ENCODE data around the gene CPB2.

The CPB2 gene

GRCh38 chr13:46012404-46012803, 92.4 kb downstream of the CPB2 start:
- Histone ChIP-seq H4K8ac (ENCODE audit: low read depth, low read length) (no peak overlapping the region), H3K14ac (ENCODE audit: low read length) (no peak overlapping the region), H3K9ac (ENCODE audit: low read depth, low read length, poor library complexity) (no peak overlapping the region), H2BK5ac (ENCODE audit: low read length) (no peak overlapping the region), H3K23ac (ENCODE audit: low read depth, low read length, poor library complexity) (no peak overlapping the region), H2BK12ac (ENCODE audit: low read length) (no peak overlapping the region), H3K36me3 (replicated peaks in 1 of 2; ENCODE audit: control insufficient read depth in 2 of 2, insufficient read depth in 2 of 2, low read length in 2 of 2) (peaks cover 2 to 98% of the 10 kb centered on the region in 2 donors), H3K4me3 (ENCODE audit: low read length in 2 of 2) (no peak overlapping the region), H3K9me3 (replicated peaks in 1 of 2; ENCODE audit: control insufficient read depth in 2 of 2, insufficient read depth in 1 of 2, low read depth in 1 of 2, low read length in 2 of 2) (no peaks in the 10 kb centered on the region), H2BK120ac (ENCODE audit: low read depth, low read length) (no peak overlapping the region), H3K27me3 (ENCODE audit: control insufficient read depth in 3 of 3, insufficient read depth in 3 of 3, low read depth in 1 of 3, low read length in 3 of 3) (no peaks in the 10 kb centered on the region), H2AK5ac (ENCODE audit: low read depth, low read length) (no peak overlapping the region), H2BK15ac (ENCODE audit: low read length) (no peak overlapping the region), H3K4me2 (ENCODE audit: insufficient read depth, low read length, poor library complexity, severe bottlenecking) (no peak overlapping the region), H4K91ac (ENCODE audit: low read depth, low read length, poor library complexity) (no peak overlapping the region), H3K18ac (ENCODE audit: low read length) (no peak overlapping the region), H3K4ac (ENCODE audit: low read length) (no peak overlapping the region), H2AFZ (ENCODE audit: low read length) (no peak overlapping the region), H3K27ac (replicated peaks; ENCODE audit: low read length) (no peak overlapping the region), H3K4me1 (ENCODE audit: control insufficient read depth in 2 of 2, insufficient read depth in 1 of 2, low read depth in 1 of 2, low read length in 2 of 2) (no peaks in the 10 kb centered on the region), H3K79me1 (ENCODE audit: low read depth, low read length) (no peaks in the 10 kb centered on the region)
- no peak for DNase-seq (ENCODE audit: low spot score)

GRCh38 chr13:46010148-46010547, 94.7 kb downstream of the CPB2 start:
- no peak for DNase-seq (ENCODE audit: low spot score)
- Histone ChIP-seq H3K9me3 (replicated peaks in 1 of 2; ENCODE audit: control insufficient read depth in 2 of 2, insufficient read depth in 1 of 2, low read depth in 1 of 2, low read length in 2 of 2) (no peaks in the 10 kb centered on the region), H4K8ac (ENCODE audit: low read depth, low read length) (no peak overlapping the region), H2BK15ac (ENCODE audit: low read length) (no peak overlapping the region), H2AK5ac (ENCODE audit: low read depth, low read length) (no peak overlapping the region), H2AFZ (ENCODE audit: low read length) (no peak overlapping the region), H3K23ac (ENCODE audit: low read depth, low read length, poor library complexity) (no peak overlapping the region), H3K36me3 (replicated peaks in 1 of 2; ENCODE audit: control insufficient read depth in 2 of 2, insufficient read depth in 2 of 2, low read length in 2 of 2) (peaks cover 5 to 98% of the 10 kb centered on the region in 2 donors), H3K27ac (replicated peaks; ENCODE audit: low read length) (no peak overlapping the region), H3K4me3 (ENCODE audit: low read length in 2 of 2) (no peak overlapping the region), H2BK5ac (ENCODE audit: low read length) (no peak overlapping the region), H3K4me2 (ENCODE audit: insufficient read depth, low read length, poor library complexity, severe bottlenecking) (no peak overlapping the region), H3K18ac (ENCODE audit: low read length) (no peak overlapping the region), H3K4ac (ENCODE audit: low read length) (no peak overlapping the region), H3K9ac (ENCODE audit: low read depth, low read length, poor library complexity) (no peak overlapping the region), H3K27me3 (ENCODE audit: control insufficient read depth in 3 of 3, insufficient read depth in 3 of 3, low read depth in 1 of 3, low read length in 3 of 3) (no peaks in the 10 kb centered on the region), H2BK120ac (ENCODE audit: low read depth, low read length) (no peak overlapping the region), H4K91ac (ENCODE audit: low read depth, low read length, poor library complexity) (no peak overlapping the region), H3K4me1 (ENCODE audit: control insufficient read depth in 2 of 2, insufficient read depth in 1 of 2, low read depth in 1 of 2, low read length in 2 of 2) (no peaks in the 10 kb centered on the region), H3K14ac (ENCODE audit: low read length) (no peak overlapping the region), H2BK12ac (ENCODE audit: low read length) (no peak overlapping the region), H3K79me1 (ENCODE audit: low read depth, low read length) (no peaks in the 10 kb centered on the region)
- WGBS, 2 donors (ENCODE audit: extremely low coverage in 2 of 2, insufficient read length in 2 of 2, insufficient replicate concordance in 1 of 2) = no CpG with 5 or more reads among the region's 6 CpGs

- no peak overlapping the region for H2AK5ac ChIP-seq (ENCODE audit: low read depth, low read length)
- H3K9me3 ChIP-seq (replicated peaks in 1 of 2; ENCODE audit: control insufficient read depth in 2 of 2, insufficient read depth in 1 of 2, low read depth in 1 of 2, low read length in 2 of 2) = no peaks in the 10 kb centered on the region
- no peak overlapping the region for H3K4ac ChIP-seq (ENCODE audit: low read length)
- H2BK15ac ChIP-seq (ENCODE audit: low read length) = no peak overlapping the region
- no peak for DNase-seq (ENCODE audit: low spot score)
- no CpG with 5 or more reads among the region's 2 CpGs for WGBS, 2 donors (ENCODE audit: extremely low coverage in 2 of 2, insufficient read length in 2 of 2, insufficient replicate concordance in 1 of 2)
- H3K23ac ChIP-seq (ENCODE audit: low read depth, low read length, poor library complexity) = no peak overlapping the region
- no peak overlapping the region for H2BK5ac ChIP-seq (ENCODE audit: low read length)
- H3K9ac ChIP-seq (ENCODE audit: low read depth, low read length, poor library complexity) = no peak overlapping the region
- H3K27me3 ChIP-seq (ENCODE audit: control insufficient read depth in 3 of 3, insufficient read depth in 3 of 3, low read depth in 1 of 3, low read length in 3 of 3) = no peaks in the 10 kb centered on the region
- H4K8ac ChIP-seq (ENCODE audit: low read depth, low read length) = no peak overlapping the region
- no peak overlapping the region for H3K4me3 ChIP-seq (ENCODE audit: low read length in 2 of 2)
- H3K14ac ChIP-seq (ENCODE audit: low read length) = no peak overlapping the region
- H3K36me3 ChIP-seq (replicated peaks in 1 of 2; ENCODE audit: control insufficient read depth in 2 of 2, insufficient read depth in 2 of 2, low read length in 2 of 2) = peaks cover 5 to 97% of the 10 kb centered on the region in 2 donors
- H4K91ac ChIP-seq (ENCODE audit: low read depth, low read length, poor library complexity) = no peak overlapping the region
- H3K4me1 ChIP-seq (ENCODE audit: control insufficient read depth in 2 of 2, insufficient read depth in 1 of 2, low read depth in 1 of 2, low read length in 2 of 2) = no peaks in the 10 kb centered on the region
- H3K27ac ChIP-seq (replicated peaks; ENCODE audit: low read length) = no peak overlapping the region
- no peak overlapping the region for H3K18ac ChIP-seq (ENCODE audit: low read length)
- H2BK120ac ChIP-seq (ENCODE audit: low read depth, low read length) = no peak overlapping the region
- no peaks in the 10 kb centered on the region for H3K79me1 ChIP-seq (ENCODE audit: low read depth, low read length)
- no peak overlapping the region for H2BK12ac ChIP-seq (ENCODE audit: low read length)
- H2AFZ ChIP-seq (ENCODE audit: low read length) = no peak overlapping the region
- no peak overlapping the region for H3K4me2 ChIP-seq (ENCODE audit: insufficient read depth, low read length, poor library complexity, severe bottlenecking)
These were observed 96.2 kb downstream of the CPB2 start for GRCh38 chr13:46008631-46009030.

- H2BK120ac ChIP-seq (ENCODE audit: low read depth, low read length) = no peak overlapping the region
- no peak overlapping the region for H3K27ac ChIP-seq (replicated peaks; ENCODE audit: low read length)
- no peaks in the 10 kb centered on the region for H3K9me3 ChIP-seq (replicated peaks in 1 of 2; ENCODE audit: control insufficient read depth in 2 of 2, insufficient read depth in 1 of 2, low read depth in 1 of 2, low read length in 2 of 2)
- H3K23ac ChIP-seq (ENCODE audit: low read depth, low read length, poor library complexity) = no peak overlapping the region
- no peak for DNase-seq (ENCODE audit: low spot score)
- H2BK15ac ChIP-seq (ENCODE audit: low read length) = no peak overlapping the region
- H2BK5ac ChIP-seq (ENCODE audit: low read length) = no peak overlapping the region
- no peak overlapping the region for H2AFZ ChIP-seq (ENCODE audit: low read length)
- H3K9ac ChIP-seq (ENCODE audit: low read depth, low read length, poor library complexity) = no peak overlapping the region
- no CpG with 5 or more reads among the region's 6 CpGs for WGBS, 2 donors (ENCODE audit: extremely low coverage in 2 of 2, insufficient read length in 2 of 2, insufficient replicate concordance in 1 of 2)
- no peaks in the 10 kb centered on the region for H3K79me1 ChIP-seq (ENCODE audit: low read depth, low read length)
- no peak overlapping the region for H3K4me2 ChIP-seq (ENCODE audit: insufficient read depth, low read length, poor library complexity, severe bottlenecking)
- H3K27me3 ChIP-seq (ENCODE audit: control insufficient read depth in 3 of 3, insufficient read depth in 3 of 3, low read depth in 1 of 3, low read length in 3 of 3) = no peaks in the 10 kb centered on the region
- H3K36me3 ChIP-seq (replicated peaks in 1 of 2; ENCODE audit: control insufficient read depth in 2 of 2, insufficient read depth in 2 of 2, low read length in 2 of 2) = peaks cover 8 to 98% of the 10 kb centered on the region in 2 donors
- no peak overlapping the region for H3K4me3 ChIP-seq (ENCODE audit: low read length in 2 of 2)
- no peak overlapping the region for H3K14ac ChIP-seq (ENCODE audit: low read length)
- no peak overlapping the region for H4K8ac ChIP-seq (ENCODE audit: low read depth, low read length)
- no peak overlapping the region for H2BK12ac ChIP-seq (ENCODE audit: low read length)
- H2AK5ac ChIP-seq (ENCODE audit: low read depth, low read length) = no peak overlapping the region
- H3K4me1 ChIP-seq (ENCODE audit: control insufficient read depth in 2 of 2, insufficient read depth in 1 of 2, low read depth in 1 of 2, low read length in 2 of 2) = no peaks in the 10 kb centered on the region
- H4K91ac ChIP-seq (ENCODE audit: low read depth, low read length, poor library complexity) = no peak overlapping the region
- H3K18ac ChIP-seq (ENCODE audit: low read length) = no peak overlapping the region
- no peak overlapping the region for H3K4ac ChIP-seq (ENCODE audit: low read length)
These were observed 98.0 kb downstream of the CPB2 start for GRCh38 chr13:46006688-46007452.

Measured in neuronal stem cell (in vitro differentiated cells).